ENCODE measurements around the gene LEKR1.

- TF ChIP-seq CHD7 (IDR thresholded peaks at IDR 0.05; ENCODE audit: low read depth, low read length) (no peak), TAF15 (IDR thresholded peaks at IDR 0.05; ENCODE audit: low read depth, low read length) (no peak), ZNF639 (CRISPR knock-in tag; conservative IDR thresholded peaks at IDR 0.05 in 1 of 2, IDR thresholded peaks at IDR 0.05 in 1 of 2) (no peak), ZZZ3 (IDR thresholded peaks at IDR 0.05) (no peak)
These were observed 252.6 kb downstream of the LEKR1 start for GRCh38 chr3:157078811-157079185.

Measured in K562 (cell line).